Fibroblast of gingiva (primary cell): ENCODE measurements around the gene NEDD4L.

Experiments
- DNase-seq: peaks from one replicate; pipeline ENCODE4 v3.0.0-alpha.2; 2011; ENCODE audit warnings: low read depth

NEDD4L gene

DNA sequence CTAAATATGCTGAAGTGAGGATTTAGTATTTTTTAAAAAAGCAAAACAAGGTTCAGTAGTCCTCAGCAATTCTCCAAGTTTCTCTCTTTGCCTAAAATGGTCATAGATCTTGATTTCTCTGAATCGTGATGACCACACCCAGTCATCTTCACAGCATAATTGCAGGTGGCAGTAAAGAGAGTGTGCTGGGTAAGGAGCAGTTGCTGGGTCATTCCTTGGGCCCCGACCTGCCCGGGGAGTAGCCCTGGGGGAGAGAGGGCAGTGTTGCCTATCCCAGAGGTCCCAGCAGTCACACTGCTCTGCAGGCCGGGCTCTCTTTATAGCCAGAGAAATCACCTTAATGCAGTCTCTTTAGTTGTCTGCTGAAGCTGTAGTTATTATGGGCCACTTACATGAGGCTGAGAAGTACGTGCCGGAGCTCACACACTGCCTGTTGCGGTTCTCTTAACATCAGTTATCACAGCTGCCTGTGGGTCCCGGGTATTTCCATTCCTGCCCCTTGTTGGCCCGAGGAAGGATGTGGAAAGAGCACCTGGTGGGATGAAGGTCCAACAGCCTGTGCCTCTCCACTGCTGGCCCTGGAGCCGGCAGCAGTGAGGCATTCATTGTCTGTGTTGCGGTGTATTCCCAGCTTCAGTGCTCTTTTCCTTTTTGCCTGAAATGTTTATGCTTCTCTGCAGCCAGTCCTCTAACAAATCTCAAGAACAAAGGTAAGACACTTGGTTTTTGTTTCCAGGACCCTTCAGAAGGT, 354.8 kb downstream of the NEDD4L start:
- DNase-seq, result no peak

DNA sequence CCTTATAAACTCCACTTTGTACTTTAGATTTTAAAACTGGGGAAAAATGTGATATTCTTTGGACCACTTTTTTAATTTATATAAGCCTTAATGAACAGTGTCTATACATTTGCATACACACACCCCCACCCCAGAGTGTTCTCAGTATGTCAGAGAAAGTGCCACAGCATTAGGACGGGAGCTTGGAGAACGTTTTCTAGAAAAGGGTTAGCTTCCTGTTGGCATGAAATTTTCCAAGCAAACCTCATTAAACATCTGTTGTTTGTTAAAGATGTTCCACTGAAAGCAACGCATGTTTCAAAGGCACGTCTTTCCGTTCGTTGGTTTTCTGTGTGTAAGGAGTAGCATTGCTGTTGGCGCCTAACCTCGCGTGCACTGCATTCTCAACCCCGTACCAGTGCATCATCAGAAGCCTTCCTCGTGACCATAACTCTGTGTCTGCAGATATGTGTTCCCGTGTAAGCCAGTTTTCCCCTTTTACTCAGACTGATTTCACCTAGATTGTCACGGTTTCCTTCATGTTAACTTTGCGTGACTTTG, 356.4 kb downstream of the NEDD4L start:
- peak; percentile 87 for DNase-seq

DNA sequence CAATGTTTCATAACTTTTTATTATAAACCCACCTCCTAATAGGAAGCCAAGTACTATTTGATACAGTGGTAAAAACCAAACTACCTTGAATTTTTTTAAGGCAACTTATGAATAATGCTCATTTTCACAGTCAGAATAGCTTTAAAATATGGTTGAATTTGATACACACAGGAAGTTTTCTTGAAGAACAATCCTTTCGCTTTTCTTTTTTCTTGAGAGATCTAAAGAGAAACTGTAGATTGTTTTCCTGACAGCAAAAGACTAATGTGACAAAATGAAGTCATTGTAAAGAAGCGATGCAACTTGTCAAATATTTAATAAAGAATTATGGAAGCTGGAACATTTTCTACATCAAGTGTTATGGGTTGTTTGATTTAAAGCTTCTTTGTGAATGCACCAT, 357.2 kb downstream of the NEDD4L start:
- no peak for DNase-seq

DNA sequence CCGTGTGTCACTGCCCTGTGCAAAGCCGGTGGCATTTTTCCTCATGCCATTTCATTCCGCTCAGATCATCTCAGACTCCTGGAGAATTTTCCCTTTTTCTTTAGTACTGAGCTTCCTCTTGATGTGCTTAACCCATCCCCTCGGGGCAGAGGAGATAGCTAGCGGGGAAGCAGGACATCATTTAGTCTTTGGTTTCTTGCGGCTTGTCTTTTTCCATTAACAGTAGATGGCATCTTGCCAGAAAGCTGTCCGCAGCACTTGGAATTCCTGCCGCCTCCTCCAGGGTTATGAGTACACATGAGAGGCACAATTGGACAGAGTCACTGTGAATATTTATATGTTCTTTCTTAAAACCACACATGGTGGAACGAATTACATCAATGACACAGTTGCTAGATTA, 358.2 kb downstream of the NEDD4L start:
- DNase-seq, result peak; percentile 75

DNA sequence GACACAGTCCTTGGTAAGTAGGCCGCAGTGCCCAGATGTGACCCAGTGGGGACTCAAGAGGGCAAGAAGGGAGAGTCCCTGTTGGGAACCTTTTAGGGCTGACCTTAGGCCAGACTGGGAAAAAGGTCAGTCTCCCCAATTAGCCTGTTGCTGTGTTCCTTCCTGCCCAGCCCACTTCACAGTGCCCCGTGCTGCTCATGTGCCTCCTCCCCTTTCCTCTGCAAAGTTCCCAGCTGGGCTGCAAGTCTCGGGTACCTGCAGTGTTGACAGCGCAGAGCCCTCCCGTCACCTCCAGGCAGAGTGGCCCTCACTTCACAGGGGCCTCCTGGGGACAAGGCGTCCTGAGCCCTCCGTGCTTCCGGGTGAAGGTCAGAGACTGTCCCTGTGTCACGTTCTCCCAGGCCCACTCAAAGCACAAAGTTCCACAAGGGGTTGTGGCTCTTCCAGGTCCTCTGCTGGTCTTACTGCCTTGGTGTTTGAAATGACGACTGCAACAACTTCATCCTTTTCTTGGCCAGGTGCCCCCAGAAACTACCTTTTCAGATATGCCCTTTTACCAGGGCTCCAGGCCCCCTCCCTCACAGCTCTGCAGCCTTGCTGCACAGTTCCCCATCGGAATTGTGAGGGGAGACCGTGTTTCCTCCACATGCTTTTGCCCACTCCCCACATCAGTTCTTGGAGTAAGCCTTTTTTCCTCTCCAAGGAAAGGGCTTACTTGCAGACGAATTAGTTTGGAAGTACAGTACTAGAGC, 359.1 kb downstream of the NEDD4L start:
- DNase-seq, result no peak

DNA sequence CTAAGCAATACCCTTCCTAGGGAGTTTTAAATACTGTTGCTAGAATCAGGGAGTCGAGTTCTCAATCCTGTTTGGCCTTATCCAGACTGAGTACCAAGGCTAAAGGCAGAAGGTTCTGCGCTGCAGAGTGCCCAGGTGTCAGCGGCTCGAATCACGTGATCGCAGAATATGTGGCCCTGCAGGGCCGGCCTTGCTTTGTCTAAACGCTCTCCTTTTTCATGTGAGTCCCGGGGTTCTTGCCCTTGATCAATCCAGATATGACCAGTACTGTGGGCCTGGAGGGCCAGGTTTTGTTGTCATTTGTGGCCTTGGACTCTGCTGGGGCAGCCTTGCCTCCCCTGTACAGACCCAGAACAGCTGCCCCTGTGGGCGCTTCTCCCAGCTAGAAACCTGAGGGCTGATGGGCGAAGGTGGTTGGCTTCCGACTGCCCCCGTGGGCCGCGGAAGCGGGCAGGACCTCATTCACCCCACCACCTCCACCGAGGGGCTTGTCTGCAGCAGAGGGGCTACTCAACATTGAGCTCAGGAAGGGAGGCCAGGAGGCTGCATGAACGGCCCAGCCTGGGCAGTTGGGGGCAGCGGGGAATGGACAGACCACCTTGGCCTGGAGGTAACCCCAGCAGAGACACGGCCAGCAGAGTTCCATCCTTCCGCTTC, 359.9 kb downstream of the NEDD4L start:
- no peak for DNase-seq

DNA sequence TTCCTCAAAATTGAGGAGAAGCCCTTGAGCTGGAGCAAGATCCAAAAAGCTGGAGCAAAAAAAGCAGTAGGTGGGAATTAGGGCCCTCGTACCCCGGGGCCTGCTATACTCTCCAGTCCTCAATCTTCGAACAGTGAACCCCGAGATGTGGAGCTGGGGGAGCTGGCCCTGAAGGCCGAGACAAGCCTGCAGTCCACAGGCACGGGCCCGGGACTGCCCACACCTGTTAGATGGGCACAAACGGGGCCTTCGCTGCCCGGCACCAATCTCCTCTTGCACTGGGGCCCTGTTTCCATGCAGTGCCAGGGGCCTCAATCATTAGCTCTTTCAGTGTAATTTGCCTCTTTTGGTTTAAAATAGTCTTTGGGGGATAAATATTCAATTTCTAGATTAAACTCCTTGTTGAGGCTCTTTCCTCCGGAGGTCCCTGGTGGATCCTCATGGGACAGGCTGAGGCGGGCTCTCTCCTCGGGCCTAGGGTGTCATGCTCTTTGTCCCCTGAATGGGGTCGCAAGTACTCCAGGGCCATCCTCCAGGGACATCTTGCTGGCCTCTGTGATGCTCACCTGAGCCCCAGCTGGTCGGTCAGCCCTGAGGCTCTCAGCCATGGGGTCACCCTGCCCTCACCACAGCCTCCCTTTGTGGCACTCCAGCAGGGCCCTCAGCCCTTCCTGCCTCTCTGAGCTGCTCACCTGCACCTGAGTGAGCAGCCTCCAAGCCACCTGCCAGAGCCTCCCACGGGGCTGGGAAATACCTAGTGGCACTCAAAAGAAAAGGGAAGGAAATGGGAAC, 361.3 kb downstream of the NEDD4L start:
- DNase-seq, result no peak

DNA sequence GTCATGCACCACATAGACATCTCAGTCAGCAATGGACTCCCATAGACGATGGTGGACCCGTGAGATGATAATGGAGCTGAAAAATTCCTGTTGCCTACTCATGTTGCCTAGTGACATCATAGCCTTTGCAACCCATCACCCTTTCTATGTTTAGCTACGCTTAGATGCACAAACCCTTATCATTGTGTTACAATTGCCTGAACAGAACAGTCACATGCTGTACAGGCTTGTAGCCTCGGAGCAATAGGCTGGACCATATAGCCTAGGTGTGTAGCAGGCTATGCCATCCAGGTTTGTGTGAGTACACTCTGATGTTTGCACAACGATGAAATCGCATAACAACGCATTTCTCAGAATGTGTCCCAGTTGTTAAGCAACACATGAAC, 363.2 kb downstream of the NEDD4L start:
- DNase-seq, result no peak

DNA sequence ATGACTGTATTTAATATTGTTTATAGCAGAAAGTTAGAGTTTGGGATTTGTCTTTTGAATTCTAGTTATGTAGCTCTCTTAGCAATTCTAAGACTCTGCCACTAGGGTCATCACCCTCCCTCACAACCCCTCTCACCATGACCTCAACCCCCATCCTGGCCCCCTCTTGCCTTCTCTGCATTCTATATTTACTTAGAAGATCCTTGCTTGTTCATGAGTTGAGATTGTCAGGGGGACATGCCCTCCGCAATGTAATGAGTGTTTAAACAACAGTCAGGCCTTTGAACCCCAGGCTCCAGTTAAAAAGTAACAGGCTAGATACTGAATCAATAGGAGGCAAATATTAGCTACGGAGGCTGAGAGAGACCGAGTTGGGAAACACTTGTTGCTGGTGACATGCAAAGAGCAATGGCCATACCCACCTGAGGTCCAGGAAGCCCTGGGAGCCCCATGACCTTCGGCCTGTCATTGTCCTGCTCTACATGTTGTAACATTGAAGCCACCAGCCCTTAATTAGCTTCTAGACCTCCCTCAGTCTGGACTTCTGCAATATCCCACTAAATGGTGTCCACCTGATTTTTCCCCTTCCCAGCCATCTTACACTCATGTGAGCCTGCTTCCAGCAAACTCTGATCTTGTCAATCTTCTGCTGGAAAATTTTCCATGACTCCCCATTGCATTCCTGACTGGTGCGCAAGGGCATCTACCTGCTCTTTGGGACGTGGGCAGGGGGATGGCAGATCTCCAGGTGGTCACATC, 363.8 kb downstream of the NEDD4L start:
- DNase-seq, result no peak

DNA sequence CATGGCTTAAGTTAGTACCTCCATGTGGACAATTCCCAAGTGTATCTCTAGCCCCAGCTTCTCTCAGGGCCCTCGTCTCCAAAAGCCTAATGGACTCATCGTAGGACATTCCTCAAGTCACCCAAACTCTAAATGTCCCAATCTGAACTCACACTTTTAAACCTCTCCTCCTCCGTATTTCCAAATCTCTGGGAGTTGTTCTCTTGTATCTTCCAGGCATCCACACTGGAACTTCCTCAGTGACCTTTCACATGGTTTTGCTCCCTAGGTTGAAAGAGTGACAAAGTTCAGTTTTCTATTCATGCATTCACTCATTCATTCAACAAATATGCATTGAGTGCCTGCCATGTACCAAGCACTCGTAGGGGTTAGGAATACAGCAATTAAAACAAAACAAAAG, 364.6 kb downstream of the NEDD4L start:
- peak; percentile 44 for DNase-seq

DNA sequence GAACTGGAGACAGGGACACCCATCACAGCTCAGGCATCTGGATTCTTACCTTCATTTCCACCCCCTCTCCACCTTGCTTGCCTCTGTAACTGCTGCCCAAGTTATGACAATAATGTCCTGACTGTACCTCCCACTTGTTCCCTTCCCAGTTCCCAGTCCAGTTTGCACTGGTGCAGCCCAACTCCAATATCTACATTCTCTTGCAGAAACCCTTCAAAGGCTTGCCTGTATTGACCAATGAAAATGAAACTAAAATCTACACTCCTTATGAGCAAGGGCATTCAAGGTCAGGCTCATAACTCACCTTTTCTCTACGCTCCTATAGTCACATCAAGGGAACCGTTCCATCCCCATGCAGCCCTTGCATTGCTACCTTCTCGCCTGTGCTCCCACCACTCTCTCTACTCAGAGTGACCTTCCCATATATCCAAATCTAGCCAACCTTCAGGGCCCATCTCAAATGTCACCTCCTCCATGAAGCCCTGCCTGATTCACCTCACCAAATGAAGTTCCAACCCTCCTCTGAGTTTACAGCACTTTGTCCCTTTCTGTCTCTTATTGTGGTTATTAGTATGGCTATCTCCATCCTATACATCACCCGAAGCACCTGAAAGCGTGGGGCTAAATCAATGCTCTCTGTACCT, 365.9 kb downstream of the NEDD4L start:
- DNase-seq, result no peak

DNA sequence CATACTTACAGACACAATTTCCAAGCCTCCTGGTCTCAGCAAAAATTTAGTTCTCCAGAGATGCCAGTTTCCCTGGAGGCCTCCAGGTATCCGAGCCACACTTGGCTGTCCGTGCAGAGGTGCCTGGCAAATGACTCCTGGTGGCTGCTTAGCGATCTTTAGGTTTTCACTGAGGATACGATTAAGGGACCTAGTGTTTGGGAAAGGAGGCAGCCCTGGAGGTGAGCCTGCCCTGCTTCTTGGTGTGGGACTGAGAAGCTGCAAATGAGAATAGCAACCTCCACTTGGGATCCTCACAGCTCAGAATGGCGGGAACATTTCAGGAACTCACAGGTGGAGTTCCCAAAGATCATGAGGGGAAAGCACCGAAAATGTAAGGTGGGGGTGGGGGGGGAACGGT, 367.3 kb downstream of the NEDD4L start:
- no peak for DNase-seq

DNA sequence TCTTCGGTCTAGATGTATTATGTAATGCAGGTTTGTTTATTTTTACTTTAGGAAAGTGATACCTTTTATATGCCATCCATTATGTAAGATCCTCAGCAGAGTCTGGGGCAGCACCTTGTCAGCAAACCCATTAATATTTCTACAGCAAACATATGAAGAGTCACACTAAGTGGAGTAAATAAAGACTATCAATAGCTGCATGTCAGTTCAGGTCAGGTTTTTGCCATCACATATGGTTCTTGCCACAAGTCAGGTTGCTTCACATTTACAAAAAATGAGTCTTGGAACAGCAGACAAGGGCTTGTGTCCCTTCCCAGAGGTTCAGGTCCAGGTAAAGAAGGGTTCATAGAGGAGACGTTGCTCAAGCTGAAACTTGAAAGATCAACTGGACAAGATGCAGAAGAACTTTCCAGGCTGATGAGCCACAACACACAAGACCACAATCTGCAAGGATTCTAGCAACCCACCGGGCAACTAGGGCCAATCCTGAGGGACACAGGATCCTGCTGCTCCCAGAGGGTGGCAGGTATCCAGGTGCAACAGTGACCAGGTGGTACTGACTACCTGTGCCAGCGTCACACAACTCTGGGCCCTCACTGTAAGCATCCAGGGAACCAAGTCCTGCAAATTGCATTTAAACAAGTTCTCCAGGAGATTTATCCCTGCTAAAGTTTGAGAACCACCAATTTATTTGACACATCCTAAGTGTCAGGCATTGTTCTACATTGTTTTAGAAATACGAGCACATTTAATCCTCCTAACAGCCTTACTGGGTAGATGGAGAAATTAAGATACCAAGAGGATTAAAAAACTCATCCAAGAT, 369.0 kb downstream of the NEDD4L start:
- no peak for DNase-seq

DNA sequence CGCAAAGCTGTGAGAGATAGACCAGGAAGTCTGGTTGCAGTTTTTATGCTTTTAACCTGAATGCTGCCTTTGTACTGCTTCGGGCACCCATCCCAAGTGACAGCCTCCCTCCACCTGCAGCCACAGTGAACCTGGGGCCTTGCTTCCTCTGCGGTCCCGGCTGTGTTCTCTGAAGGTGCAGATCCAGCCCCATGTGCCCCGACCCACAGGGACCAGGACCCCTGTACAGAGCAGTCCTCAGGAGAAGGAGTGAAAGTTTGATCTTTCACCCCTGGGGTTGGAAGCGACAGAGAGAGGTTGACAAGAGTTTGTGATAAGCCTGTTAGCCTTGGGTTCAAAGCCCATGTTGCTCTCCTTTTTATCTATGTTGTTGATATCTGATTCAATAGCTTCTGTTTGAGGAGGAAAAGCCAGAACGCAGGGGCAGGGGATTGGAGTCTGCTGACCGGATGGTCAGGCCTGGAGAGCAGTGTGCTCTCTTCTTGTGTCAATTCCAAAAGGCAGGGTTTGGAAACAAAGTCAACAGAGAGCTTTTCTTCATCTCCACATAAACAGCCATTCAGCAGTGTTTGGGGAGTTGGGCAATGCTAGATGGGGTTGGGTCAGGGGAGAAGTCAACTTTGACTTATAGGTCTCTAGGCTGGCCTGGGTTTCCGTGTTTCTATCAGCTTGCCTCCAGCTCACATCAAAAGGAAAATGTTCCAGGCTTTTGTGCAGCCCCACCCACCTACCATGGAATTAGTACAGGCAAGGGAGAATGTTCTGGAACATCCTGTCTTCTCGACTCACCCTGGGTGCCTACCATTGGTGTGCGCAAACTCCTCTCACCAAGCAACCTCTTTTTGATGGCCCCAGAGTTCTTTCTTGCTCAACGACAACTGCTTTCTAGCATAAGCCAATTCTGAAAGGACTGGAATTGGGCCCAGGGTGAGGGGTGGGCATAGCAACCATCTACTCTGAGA, 369.9 kb downstream of the NEDD4L start:
- DNase-seq, result no peak

DNA sequence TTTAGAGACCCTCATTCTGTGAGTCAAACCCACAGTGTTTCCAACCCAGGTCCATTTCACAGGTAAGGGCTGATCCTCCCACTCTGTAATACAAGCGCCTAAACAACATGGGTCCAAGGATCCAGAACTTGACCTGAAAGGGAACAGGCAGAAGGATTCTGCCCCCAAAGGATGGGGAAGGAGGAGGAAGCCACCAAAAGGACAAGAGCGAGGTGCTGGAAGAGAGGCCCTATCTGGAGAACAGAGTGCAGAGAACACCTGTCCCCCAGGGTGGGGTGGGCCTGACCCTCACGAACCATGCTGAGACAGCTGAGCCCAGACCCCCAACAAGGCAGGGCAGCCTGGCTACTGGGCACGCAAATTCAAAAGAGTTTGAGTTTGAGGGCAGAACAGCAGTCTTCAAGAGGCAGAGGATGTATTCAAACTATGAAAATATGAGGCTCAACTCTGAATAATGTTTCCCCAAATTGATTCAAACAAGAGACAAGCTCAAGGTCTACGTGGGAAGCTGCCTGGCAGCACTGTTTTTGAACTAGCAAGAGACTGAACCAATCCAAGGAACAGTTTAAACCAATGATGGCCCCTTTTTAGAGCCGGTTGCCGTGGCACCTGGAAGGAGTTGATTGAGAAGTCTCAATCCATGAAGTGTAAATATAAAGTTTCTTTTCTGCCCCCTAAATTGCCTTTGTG, 372.1 kb downstream of the NEDD4L start:
- DNase-seq, result no peak

DNA sequence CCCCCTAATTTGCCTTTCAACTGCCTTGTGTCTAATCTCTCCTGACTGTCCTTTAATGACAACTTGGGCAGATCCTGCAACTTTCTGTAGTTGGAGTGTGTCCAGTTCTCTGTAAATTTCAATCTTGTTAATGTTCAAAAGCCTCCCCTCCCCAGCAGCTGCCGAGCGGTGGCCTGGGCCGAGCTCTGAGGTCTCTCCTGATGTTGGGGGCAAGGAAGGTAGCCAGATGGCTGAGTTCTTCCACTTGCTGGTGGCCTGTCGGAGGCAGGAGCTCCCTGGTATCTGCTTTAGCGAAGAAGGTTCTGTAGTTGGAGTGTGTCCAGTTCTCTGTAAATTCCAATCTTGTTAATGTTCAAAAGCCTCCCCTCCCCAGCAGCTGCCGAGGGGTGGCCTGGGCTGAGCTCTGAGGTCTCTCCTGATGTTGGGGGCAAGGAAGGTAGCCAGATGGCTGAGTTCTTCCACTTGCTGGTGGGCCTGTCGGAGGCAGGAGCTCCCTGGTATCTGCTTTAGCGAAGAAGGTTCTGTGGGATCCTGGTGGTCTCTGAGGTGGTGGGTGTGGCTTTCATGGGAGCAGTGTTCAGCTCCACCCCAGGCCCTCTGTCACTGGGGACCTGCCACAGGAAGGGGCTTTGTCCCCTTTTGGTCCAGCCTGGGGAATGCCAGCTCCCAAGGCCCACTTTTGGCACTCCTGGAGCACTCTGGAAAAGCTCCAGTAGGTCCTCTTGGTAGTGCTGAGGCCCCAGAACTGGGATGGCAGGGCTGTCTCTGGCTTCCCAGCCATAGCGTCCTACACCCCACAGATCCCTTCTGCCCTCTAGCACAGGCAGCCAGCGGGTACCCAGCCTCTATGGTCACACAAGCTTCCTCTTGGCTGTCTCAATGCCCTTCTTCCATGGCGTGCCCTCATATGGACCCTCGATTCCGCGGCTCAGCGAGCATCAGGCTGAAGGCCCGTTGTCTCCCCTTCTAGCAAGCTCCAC, 373.0 kb downstream of the NEDD4L start:
- peak; percentile 33 for DNase-seq

DNA sequence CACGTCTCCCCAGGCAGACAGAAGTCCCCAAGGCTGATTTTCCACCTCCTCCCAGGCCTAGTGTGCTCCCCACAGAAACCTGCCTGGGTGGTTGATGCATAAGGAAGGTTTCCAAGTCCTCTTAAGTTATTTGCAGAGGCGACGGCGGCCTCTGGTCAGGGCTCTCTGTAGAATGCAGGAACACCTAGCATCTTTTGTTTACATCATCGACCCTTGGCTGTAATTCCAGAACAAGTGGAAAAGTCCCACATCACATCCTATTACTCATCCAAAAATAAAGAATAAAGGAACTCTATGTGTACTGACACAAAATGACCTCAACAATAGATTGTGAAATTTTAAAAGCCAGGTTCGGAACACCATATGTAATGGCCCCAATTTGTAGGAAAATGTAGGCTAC, 373.7 kb downstream of the NEDD4L start:
- peak; percentile 23 for DNase-seq
